Liver (tissue), 9 donors: ENCODE data around the gene CEP295NL. TPM values are rescaled to one million over a fixed set of nuclear protein-coding genes. Genes with fewer than 3 reads are reported as not detected.

ENCODE experiments used
- DNase-seq: peaks from one replicate; pipeline ENCODE4 v3.0.0-alpha.2; 2017; ENCODE audit warnings: low spot score
- H3K27ac ChIP-seq, 2 donors: one replicate each; pipeline ENCODE4 v1.7.0; 2013; ENCODE audit warnings: inconsistent platforms in 2 of 2, low read length in 2 of 2, control low read depth in 1 of 2, low read depth in 1 of 2, mild to moderate bottlenecking in 1 of 2
- H3K27me3 ChIP-seq, 4 donors: one replicate each; pipeline versions ENCODE4 v1.6.1 to v1.7.0; 2013; ENCODE audit warnings: low read length in 3 of 4, inconsistent platforms in 1 of 4, mild to moderate bottlenecking in 1 of 4, moderate library complexity in 1 of 4; ENCODE audit not compliant: control insufficient read depth in 4 of 4, insufficient read depth in 4 of 4
- H3K36me3 ChIP-seq, 4 donors: one replicate each; pipeline versions ENCODE4 v1.6.1 to v1.7.0; 2013; ENCODE audit warnings: low read length in 3 of 4, mild to moderate bottlenecking in 3 of 4, low read depth in 1 of 4, moderate library complexity in 1 of 4; ENCODE audit not compliant: control insufficient read depth in 4 of 4, insufficient read depth in 3 of 4
- H3K4me1 ChIP-seq, 4 donors: one replicate each; pipeline versions ENCODE4 v1.6.1 to v1.7.0; 2013; ENCODE audit warnings: low read length in 3 of 4, mild to moderate bottlenecking in 3 of 4, moderate library complexity in 1 of 4; ENCODE audit not compliant: control insufficient read depth in 4 of 4, insufficient read depth in 4 of 4
- H3K4me3 ChIP-seq, 3 donors: one replicate each; pipeline versions ENCODE4 v1.6.1 to v1.7.0; 2013; ENCODE audit warnings: low read length in 3 of 3, control low read depth in 1 of 3, low read depth in 1 of 3, mild to moderate bottlenecking in 1 of 3
- H3K9ac ChIP-seq, 2 donors: one replicate each; pipeline ENCODE4 v1.7.0; 2013; ENCODE audit warnings: low read length in 2 of 2, mild to moderate bottlenecking in 2 of 2, moderate library complexity in 2 of 2, control low read depth in 1 of 2, low read depth in 1 of 2
- H3K9me3 ChIP-seq, 4 donors: one replicate each; pipeline versions ENCODE4 v1.6.1 to v1.7.0; 2013; ENCODE audit warnings: low read length in 3 of 4; ENCODE audit not compliant: control insufficient read depth in 4 of 4
- EGR1 ChIP-seq, 2 donors: IDR thresholded peaks; 2 replicates each; pipeline ENCODE4 v1.6.1; 2016 to 2018; ENCODE audit warnings: antibody characterized with exemption in 2 of 2, low read depth in 2 of 2
- FOXA1 ChIP-seq: IDR thresholded peaks from 2 replicates; pipeline ENCODE4 v1.6.1; 2016; ENCODE audit warnings: antibody characterized with exemption
- FOXA2 ChIP-seq: IDR thresholded peaks from 2 replicates; pipeline ENCODE4 v1.6.1; 2016; ENCODE audit warnings: antibody characterized with exemption
- GABPA ChIP-seq, 2 donors: IDR thresholded peaks in 1 of 2; conservative IDR thresholded peaks in 1 of 2; 2 replicates each; pipeline ENCODE4 v1.6.1; 2016; ENCODE audit warnings: antibody characterized with exemption in 2 of 2, mild to moderate bottlenecking in 1 of 2, moderate library complexity in 1 of 2
- HNF4A ChIP-seq, 2 donors: conservative IDR thresholded peaks; 2 replicates each; pipeline ENCODE4 v1.6.1; 2016; ENCODE audit warnings: antibody characterized with exemption in 2 of 2, mild to moderate bottlenecking in 2 of 2
- HNF4G ChIP-seq: IDR thresholded peaks from 2 replicates; pipeline ENCODE4 v1.6.1; 2016; ENCODE audit warnings: antibody characterized with exemption
- JUND ChIP-seq, 2 donors: IDR thresholded peaks; 2 replicates each; pipeline ENCODE4 v1.6.1; 2016; ENCODE audit warnings: antibody characterized with exemption in 2 of 2
- MAX ChIP-seq: IDR thresholded peaks from 2 replicates; pipeline ENCODE4 v1.6.1; 2016; ENCODE audit warnings: antibody characterized with exemption
- NR2F2 ChIP-seq: IDR thresholded peaks from 2 replicates; pipeline ENCODE4 v1.6.1; 2016; ENCODE audit warnings: antibody characterized with exemption
- RAD21 ChIP-seq, 2 donors: IDR thresholded peaks; 2 replicates each; pipeline ENCODE4 v1.6.1; 2016; ENCODE audit warnings: antibody characterized with exemption in 2 of 2, mild to moderate bottlenecking in 2 of 2
- REST ChIP-seq: IDR thresholded peaks from 2 replicates; pipeline ENCODE4 v1.6.1; 2016; ENCODE audit warnings: antibody characterized with exemption, mild to moderate bottlenecking
- RXRA ChIP-seq, 2 donors: IDR thresholded peaks; 2 replicates each; pipeline ENCODE4 v1.6.1; 2017 to 2018; ENCODE audit warnings: antibody characterized with exemption in 2 of 2, mild to moderate bottlenecking in 1 of 2
- SP1 ChIP-seq: IDR thresholded peaks from 2 replicates; pipeline ENCODE4 v1.6.1; 2018; ENCODE audit warnings: antibody characterized with exemption, mild to moderate bottlenecking
- TAF1 ChIP-seq: conservative IDR thresholded peaks from 2 replicates; pipeline ENCODE4 v1.6.1; 2016; ENCODE audit warnings: antibody characterized with exemption, mild to moderate bottlenecking
- YY1 ChIP-seq: IDR thresholded peaks from 2 replicates; pipeline ENCODE4 v1.6.1; 2016; ENCODE audit warnings: antibody characterized with exemption, mild to moderate bottlenecking
- WGBS: extraction: QIAGEN DNeasy Blood & Tissue Kit; methylation state at CpG from one replicate; pipeline ENCODE4 v1.1.7; 2013; 5-methylcytosine and 5-hydroxymethylcytosine counted together
- polyA plus RNA-seq, 2 donors: library from polyadenylated mRNA; stranded (reverse) in 1 of 2; unstranded in 1 of 2; fragments of 200-250 nt in 1 of 2; fragments of >200 nt in 1 of 2; fragmentation: Nextera tagmentation in 1 of 2; extraction: Ambion mirVana in 1 of 2; gene quantifications; one replicate each; pipeline versions ENCODE4 v1.2.1 to v1.2.3, GENCODE V29; 2013 to 2015
- total RNA-seq, 2 donors: library from RNA; depleted of rRNA; stranded (reverse); fragments of >200 nt; gene quantifications; one replicate each; pipeline ENCODE4 v1.2.3, GENCODE V29; 2014
- TF ChIP-seq, protein P1 (sequence below): IDR thresholded peaks from 2 replicates; pipeline ENCODE4 v1.6.1; 2016; ENCODE audit warnings: antibody characterized with exemption
- TF ChIP-seq, protein P2 (sequence below): IDR thresholded peaks from 2 replicates; pipeline ENCODE4 v1.6.1; 2016; ENCODE audit warnings: antibody characterized with exemption
- TF ChIP-seq, protein P3 (sequence below): fragments of 150-350 bp; IDR thresholded peaks from 2 replicates; pipeline ENCODE4 v1.5.1; 2017; ENCODE audit warnings: improper control_type of control experiment, low read depth, low read length; ENCODE audit not compliant: missing input control
- donor health status: healthy.
- donor health status: healthy.
- donor health status: healthy.
- donor health status: healthy.
- donor health status: healthy.

CEP295NL gene
- total and polyA plus RNA-seq, 4 donors: 0.28 to 1.0 TPM; not detected in 2

DNA sequence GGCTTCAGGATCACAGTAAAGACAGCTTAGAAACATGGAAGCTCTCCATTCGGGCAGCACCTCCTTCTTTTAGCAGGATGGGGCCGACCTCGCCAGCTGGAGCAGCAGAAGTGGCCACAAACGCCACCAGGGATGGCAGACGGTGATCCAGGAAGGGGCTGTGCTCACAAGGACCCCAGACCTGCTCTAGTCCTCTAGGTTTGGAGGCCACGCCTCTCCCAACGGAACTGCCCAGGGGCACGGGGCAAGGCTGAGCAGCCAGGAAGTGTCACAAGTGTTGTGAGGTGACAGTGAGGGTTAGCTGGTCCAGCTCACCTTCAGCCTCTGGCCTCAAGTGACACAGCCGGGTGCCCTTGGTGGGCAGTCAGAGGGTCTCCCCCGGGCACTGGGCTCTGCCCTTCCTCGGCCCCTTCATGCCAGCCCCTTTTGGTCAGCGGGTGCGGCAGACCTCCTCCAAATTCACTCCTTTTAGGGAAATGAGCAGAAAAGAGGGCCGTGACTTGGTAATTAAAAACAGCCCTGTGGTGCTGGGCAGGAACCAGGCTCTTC lies 20.4 kb downstream of the CEP295NL start:
- Histone ChIP-seq H3K4me1 (peaks cover 0 to 16% (median 8%) of the 10 kb centered on the region in 4 donors), H3K9ac (no peak overlapping the region), H3K9me3 (no peaks in the 10 kb centered on the region), H3K4me3 (no peak overlapping the region), H3K36me3 (no peaks in the 10 kb centered on the region), H3K27ac (peak overlapping the region; percentile 85 to 88), H3K27me3 (no peaks in the 10 kb centered on the region)
- WGBS: 59% methylated on average over 14 of the region's 14 CpGs
- TF ChIP-seq TAF1 (no peak), SP1 (no peak), FOXA1 (no peak), HNF4A (conservative IDR thresholded peaks at IDR 0.05) (no peak), REST (no peak), JUND (IDR thresholded peaks at IDR 0.05) (no peak), GABPA (IDR thresholded peaks at IDR 0.05 in 1 of 2, conservative IDR thresholded peaks at IDR 0.05 in 1 of 2) (no peak), FOXA2 (no peak), MAX (no peak), EGR1 (IDR thresholded peaks at IDR 0.05; ENCODE audit: low read depth in 2 of 2) (no peak), YY1 (no peak), RXRA (IDR thresholded peaks at IDR 0.05) (no peak), NR2F2 (no peak), HNF4G (no peak), RAD21 (IDR thresholded peaks at IDR 0.05) (no peak)
- TF ChIP-seq, protein P1, sequence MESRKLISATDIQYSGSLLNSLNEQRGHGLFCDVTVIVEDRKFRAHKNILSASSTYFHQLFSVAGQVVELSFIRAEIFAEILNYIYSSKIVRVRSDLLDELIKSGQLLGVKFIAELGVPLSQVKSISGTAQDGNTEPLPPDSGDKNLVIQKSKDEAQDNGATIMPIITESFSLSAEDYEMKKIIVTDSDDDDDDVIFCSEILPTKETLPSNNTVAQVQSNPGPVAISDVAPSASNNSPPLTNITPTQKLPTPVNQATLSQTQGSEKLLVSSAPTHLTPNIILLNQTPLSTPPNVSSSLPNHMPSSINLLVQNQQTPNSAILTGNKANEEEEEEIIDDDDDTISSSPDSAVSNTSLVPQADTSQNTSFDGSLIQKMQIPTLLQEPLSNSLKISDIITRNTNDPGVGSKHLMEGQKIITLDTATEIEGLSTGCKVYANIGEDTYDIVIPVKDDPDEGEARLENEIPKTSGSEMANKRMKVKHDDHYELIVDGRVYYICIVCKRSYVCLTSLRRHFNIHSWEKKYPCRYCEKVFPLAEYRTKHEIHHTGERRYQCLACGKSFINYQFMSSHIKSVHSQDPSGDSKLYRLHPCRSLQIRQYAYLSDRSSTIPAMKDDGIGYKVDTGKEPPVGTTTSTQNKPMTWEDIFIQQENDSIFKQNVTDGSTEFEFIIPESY: no peak
- TF ChIP-seq, protein P2, sequence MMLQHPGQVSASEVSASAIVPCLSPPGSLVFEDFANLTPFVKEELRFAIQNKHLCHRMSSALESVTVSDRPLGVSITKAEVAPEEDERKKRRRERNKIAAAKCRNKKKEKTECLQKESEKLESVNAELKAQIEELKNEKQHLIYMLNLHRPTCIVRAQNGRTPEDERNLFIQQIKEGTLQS: no peak
- TF ChIP-seq, protein P3, sequence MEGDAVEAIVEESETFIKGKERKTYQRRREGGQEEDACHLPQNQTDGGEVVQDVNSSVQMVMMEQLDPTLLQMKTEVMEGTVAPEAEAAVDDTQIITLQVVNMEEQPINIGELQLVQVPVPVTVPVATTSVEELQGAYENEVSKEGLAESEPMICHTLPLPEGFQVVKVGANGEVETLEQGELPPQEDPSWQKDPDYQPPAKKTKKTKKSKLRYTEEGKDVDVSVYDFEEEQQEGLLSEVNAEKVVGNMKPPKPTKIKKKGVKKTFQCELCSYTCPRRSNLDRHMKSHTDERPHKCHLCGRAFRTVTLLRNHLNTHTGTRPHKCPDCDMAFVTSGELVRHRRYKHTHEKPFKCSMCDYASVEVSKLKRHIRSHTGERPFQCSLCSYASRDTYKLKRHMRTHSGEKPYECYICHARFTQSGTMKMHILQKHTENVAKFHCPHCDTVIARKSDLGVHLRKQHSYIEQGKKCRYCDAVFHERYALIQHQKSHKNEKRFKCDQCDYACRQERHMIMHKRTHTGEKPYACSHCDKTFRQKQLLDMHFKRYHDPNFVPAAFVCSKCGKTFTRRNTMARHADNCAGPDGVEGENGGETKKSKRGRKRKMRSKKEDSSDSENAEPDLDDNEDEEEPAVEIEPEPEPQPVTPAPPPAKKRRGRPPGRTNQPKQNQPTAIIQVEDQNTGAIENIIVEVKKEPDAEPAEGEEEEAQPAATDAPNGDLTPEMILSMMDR: no peak
- no peak for DNase-seq
